NCI-H2081 (cell line): ENCODE data around the gene KHDC4.

Source experiments
- DNase-seq, 2 experiments: peaks; one replicate each; lab custom pipeline; 2025; lab: John Stamatoyannopoulos, UW

Gene KHDC4

DNA sequence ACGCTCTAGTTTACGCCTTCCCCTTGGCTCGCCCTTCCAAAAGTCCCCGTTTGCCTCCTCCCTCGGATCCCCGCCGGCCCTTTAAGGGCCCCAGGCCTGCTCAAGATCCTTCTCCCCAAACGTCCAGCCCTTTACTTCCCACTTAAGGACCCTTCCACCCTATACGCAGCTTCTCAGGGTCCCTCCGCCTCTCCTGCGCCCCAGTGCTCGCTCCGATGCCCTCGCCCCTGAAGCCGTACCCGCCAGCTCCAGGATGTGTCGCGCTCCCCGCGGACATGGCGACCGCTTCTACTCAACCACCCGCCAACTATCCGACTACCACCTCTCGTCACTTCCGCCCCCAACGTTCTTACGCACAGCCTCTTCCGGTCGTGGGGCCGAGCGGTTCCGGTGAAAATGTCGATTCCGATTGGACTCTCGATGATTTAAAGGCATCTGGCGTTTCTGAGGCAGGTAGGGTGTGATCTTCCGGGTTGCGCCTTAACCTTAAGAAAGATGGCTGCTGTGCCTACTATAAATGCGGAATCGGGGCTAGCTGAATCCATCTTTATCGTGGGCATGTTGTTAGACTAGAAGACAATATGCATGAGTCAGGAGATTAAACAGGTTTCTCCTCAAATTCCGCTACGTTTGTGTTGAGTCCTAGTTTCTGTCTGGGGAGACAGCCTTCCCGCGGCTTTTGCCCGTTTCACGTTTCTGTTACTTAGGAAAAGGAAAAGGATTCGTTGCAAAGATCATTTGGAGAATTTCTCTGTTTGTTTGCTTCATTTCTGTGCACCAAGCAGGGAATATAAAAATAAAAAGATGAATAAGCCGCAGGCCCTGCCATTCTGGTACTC, at the start of gene KHDC4:
TSS of gene KHDC4 (minus strand) at position 317 of the 839 bp plus-strand sequence. CDS start at position 277, 40 bp downstream.
- DNase-seq, result peak; percentile 100

- peak in 1 of 2 experiments; percentile 60 for DNase-seq
These were observed 49.2 kb upstream of the KHDC4 start for GRCh38 chr1:155983191-155984024.

DNA sequence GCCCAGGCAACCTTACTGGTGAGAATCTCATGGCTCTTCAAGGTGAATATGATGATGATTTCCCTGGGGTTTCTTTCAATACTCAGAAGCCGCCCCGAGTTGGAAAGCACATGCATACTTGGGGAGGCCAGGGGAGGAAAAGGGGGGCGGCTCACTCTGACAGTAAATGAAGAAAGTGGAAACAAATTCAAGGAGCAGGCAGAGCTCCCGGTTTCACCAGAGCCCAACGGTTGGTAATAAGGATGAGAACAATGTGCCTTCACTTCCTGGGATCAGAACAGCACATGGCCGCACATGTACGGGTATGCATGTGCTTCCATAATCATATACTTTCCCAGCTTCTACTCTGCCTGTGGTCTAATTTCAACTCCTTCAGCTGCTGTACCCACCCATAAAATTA, 47.9 kb upstream of the KHDC4 start:
- no peak for DNase-seq

GRCh38 chr1:155981266-155982088, 47.3 kb upstream of the KHDC4 start:
- no peak for DNase-seq

- DNase-seq, result no peak
These were observed 45.6 kb upstream of the KHDC4 start for GRCh38 chr1:155979597-155980343.

GRCh38 chr1:155978973-155979429, 44.8 kb upstream of the KHDC4 start:
- DNase-seq, result no peak

DNA sequence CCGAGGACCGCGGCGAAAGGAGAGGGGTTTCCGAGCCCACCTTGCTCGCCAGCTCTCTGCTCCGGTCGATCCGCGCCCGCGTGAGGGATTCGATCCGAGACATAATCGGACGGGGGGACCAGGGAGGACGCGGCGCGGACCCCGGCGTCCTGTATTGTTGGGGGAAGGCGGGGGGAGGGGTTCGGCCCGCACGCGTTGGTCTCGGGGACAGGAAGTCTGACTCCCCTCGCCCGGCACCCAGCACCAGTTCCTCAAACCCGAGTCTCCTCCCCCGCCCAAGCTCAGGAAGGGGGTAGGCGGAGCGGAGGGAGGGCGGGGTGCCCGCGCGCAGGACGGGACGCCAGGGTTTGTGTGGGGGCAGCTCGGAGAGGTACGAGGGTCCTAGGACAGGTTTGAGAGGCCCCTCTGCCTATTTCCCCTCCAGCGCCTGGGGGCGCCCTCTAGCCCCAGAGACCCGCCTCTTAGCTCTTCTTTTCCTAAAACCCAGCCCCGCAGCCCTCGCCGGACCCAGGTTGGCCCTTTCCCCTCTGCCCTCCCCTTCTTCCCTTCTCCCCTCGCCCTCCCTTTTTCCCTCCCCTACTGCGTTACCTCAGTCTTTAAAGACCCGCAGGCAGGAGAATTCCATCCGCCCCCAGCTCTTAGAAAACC, 44.2 kb upstream of the KHDC4 start, which contains the start of gene ARHGEF2:
TSS of gene ARHGEF2 (minus strand) at position 223 of the 648 bp plus-strand sequence. CDS start at position 103, 120 bp downstream.
- peak; percentile 79 to 84 for DNase-seq

GRCh38 chr1:155977690-155978324, 43.6 kb upstream of the KHDC4 start:
- DNase-seq, result peak; percentile 39 to 40

GRCh38 chr1:155976913-155977689, 42.9 kb upstream of the KHDC4 start:
- DNase-seq, result peak; percentile 49 to 51

DNA sequence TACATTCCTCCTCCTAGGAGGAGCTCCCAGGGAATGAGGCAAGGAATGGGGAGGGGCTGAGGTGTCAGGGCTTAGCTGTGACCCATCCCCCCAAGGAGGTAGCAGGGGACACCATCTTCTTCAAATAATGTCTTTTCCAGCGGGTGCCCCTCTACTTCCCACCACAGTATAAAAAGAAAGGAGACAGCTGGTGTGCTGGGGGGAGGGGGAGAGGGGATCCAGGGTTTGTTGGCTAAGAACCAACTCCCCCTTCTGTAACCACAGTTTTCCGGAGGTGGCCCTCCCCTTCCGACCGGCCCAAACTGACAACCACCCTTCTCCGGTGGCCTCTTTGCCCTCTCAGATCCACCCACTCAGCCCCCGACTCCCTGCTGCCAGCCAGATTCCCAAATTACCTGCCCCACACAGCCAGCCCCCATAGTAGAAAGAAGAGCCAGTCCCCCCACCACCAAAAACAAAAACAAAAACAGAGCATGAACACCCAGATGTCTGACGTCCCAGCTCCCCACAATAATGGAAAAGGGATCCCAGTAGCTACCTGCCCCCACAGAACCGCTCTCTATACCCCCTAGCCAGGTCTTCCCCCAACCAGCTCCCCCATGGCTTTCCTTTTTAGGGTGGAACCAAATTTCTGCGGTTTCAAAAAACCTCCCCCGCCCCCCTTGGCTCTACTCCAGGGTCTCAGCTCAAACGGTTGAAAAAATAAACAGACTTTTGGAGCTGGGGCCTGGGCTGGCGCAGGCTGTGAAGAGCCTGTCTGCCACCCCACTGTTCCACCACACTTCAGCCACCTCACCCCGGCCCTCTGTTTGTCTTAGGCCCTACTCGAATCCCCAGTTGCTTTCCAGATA, 42.1 kb upstream of the KHDC4 start:
- DNase-seq, result peak; percentile 93 to 94

DNA sequence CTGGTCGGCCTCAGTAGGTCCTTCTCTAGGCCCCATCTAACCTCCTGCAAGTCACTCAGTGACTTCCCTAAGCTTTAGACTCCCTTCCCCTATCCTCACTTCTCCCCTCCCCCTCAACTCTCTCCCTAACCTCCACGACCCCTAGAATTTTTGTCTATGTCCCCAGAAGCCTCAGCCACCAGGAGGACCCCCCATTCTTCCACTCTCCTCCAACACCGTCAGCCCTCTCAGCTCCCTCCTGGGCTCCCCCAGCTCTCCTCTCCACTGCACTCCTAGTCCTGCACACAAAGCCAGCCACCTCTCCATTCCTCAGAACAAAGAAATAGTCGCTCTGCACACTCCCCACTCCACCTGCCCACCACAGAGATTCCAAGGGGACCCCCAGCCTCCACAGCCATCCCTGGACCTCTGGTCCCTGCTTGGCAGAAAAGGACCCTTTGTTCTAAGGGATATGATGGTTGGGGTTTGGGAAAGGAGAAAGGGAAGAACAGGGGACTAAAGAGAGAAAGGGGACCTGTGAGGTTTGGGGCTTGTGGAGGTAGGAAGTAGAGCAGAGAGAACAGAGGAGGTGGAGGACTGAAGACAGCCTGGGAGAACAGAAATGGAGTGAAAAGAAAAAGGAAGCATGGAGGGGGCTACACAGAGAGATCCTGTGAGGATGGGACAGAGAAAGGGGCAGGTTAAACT, 41.3 kb upstream of the KHDC4 start:
- no peak for DNase-seq

DNA sequence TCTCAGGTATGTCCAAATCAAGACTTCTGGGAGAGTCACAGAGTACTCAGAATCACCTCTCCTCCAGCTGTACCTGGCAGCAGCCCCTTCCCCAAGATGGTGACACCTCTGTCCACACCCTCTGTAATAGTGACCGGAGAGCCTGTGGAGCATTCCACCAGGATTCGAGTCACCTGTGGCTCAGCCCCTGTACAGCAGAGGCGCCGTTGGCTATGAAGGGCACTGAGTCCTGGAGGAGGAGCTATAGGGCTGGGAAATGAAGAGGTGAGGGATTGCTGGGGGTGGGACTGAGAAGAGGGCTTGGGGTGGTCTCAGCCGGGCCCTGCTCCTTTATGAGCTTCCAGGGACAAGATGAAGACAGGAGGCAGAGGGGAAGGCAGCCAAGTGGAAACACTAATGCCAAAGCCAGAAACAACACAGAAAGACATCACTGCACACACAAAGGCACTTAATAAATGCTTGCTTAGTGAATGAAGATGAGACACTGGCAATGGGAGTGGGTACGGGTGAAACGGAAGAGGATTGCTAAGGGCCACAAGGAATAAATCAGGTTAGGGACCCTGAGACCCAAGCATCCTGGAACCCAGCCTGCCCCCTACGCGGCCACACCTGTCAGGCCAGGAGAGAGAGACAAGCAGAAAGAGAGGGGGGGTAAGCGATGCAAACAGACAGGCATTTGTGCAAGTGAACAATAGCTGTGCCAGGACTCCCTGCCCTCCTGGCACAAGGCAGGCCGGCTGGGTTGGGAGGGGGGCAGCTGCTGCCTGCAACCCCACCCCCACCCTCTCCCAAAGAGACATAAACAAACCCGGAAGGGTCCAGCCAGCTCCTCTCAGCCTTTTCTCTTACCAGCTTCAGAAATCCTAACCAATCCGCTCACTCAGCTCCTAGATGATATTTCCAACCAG, 40.2 kb upstream of the KHDC4 start:
- peak; percentile 81 to 93 for DNase-seq

DNA sequence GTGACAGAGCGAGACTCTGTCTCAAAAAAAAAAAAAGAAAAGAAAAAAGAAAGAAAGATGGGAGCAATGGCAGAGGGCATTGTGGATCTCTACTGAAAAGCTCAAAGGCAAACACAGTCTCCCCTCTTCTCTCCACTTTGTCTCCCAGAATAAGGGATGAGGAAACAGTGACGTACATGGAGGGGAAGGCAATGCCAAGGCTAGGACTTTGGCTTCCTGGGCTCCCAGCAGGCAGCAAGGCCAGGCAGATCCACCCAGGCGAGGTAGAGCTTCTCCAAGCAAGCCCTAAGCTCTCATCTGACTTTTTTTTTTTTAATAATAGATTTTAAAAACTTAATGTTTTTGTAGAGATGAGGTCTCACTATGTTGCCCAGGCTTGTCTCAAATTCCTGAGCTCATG, 39.5 kb upstream of the KHDC4 start:
- no peak for DNase-seq

DNA sequence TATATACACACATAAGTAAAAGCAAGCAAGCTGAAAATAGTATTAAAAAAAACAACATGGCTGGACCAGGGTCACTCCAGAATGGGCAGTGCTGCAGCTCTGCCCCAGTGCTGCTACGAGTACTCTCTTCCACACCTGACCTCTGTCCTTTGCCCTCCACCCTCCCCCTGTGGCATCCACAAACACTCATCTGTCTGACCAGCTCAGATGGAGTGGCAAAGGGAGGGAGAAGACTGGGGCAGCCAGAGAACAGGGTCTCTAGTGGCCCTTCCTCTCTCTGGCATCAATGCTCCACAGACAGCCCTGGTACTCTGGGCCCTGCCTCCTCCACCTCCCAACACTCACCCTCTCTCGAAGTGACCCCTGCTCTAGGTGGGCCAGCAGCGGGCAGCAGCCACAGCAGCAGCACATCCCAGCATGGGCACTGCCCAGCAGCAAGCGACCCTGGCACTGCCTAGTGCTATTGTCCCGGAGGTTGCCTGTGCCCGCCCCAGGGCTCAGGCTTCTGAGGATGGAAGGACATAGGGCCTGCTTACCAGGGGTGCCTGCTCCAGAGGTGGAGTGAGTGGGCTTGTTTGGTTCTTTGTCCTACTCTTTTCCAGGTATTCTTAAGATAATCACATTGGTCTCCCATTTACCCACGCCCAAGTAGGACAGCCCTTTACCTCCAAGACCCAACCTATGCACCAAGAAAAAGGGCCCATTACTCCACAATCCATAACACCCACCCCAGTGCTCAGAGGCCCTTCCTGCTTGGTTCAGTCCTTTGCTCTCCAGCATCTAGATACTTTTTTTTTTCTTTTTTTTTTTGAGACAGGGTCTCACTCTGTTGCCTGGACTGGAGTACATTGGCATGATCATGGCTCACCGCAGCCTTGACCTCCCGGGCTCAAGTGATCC, 37.9 kb upstream of the KHDC4 start:
- DNase-seq, result no peak

- DNase-seq, result no peak
These were observed 36.4 kb upstream of the KHDC4 start for GRCh38 chr1:155970531-155971167.
